ENCODE data around the gene PCSK5. TPM values are rescaled to one million over a fixed set of nuclear protein-coding genes. Genes with fewer than 3 reads are reported as not detected.

PCSK5 gene
- total and polyA plus RNA-seq, 2 of the 8 experiments (the other 6 are each of a cell fraction or from before 2014, with no cell fraction given) = 5.5 to 10.7 TPM

GRCh38 chr9:76267284-76267652 is 376.8 kb downstream of the PCSK5 start:
- ChIA-PET POLR2A (ENCODE audit: partially characterized antibody) (no interaction called here), CTCF (ENCODE audit: partially characterized antibody) (interaction anchor here (0.8 to 1.0 kb wide), 2 partner anchors 23 to 89 kb away, joined by 3 read pairs; no protein-coding TSS in a partner anchor)
- Histone ChIP-seq H3K79me2 (ENCODE audit: control insufficient read depth in 1 of 2, insufficient read depth in 2 of 2, low read length in 2 of 2) (no peaks in the 10 kb centered on the region), H3K9me3 (ENCODE audit: insufficient read depth in 2 of 2, low read depth in 1 of 2, low read length in 1 of 2) (no peaks in the 10 kb centered on the region), H2AFZ (ENCODE audit: low read length) (no peak overlapping the region), H3K4me3 (ENCODE audit: extremely low read depth in 1 of 4, insufficient read depth in 2 of 4, low read depth in 3 of 4, low read length in 4 of 4) (no peak overlapping the region), H4K20me1 (replicated peaks in 1 of 2; ENCODE audit: control insufficient read depth in 1 of 2, insufficient read depth in 2 of 2, low read length in 2 of 2) (no peaks in the 10 kb centered on the region), H3K27me3 (replicated peaks in 1 of 4; ENCODE audit: control insufficient read depth in 3 of 4, extremely low read depth in 1 of 4, insufficient read depth in 3 of 4, low read length in 3 of 4) (no peaks in the 10 kb centered on the region), H3K4me2 (ENCODE audit: insufficient read depth in 1 of 2, low read depth in 2 of 2, low read length in 2 of 2) (no peak overlapping the region), H2BK20ac (ENCODE audit: low read length) (no peak overlapping the region), H2BK12ac (ENCODE audit: low read depth, low read length) (no peak overlapping the region), H3K4me1 (replicated peaks in 1 of 4; ENCODE audit: control insufficient read depth in 3 of 4, insufficient read depth in 4 of 4, low read length in 3 of 4) (peaks cover 0 to 4% (median 0%) of the 10 kb centered on the region in 4 experiments; a peak in 1 of 7 replicates), H3K36me3 (ENCODE audit: control insufficient read depth in 2 of 4, insufficient read depth in 4 of 4, low read length in 3 of 4) (no peaks in the 10 kb centered on the region), H3K23ac (ENCODE audit: insufficient read length) (no peak overlapping the region), H3K14ac (ENCODE audit: insufficient read length) (no peak overlapping the region), H3K23me2 (ENCODE audit: low read depth, low read length) (no peaks in the 10 kb centered on the region), H3K18ac (ENCODE audit: extremely low read depth, low read length) (no peak overlapping the region), H4K91ac (replicated peaks; ENCODE audit: insufficient read length, low read length) (no peak overlapping the region), H3K79me1 (ENCODE audit: low read depth, low read length) (no peaks in the 10 kb centered on the region), H3K4ac (replicated peaks; ENCODE audit: insufficient read length, low read depth, low read length) (no peak overlapping the region), H2BK120ac (replicated peaks; ENCODE audit: low read depth, low read length) (no peak overlapping the region), H3K27ac (ENCODE audit: low read depth, low read length) (no peak overlapping the region), H2BK5ac (ENCODE audit: low read depth, low read length) (no peak overlapping the region), H4K8ac (ENCODE audit: extremely low read depth, insufficient read depth, low read length) (no peak overlapping the region), H3K9ac (replicated peaks in 1 of 4; ENCODE audit: extremely low read depth in 1 of 4, low read depth in 3 of 4, low read length in 3 of 4) (no peak overlapping the region), H4K5ac (ENCODE audit: insufficient read length, low read depth, low read length) (no peak overlapping the region), H2AK5ac (ENCODE audit: low read depth, low read length) (no peak overlapping the region), H3K56ac (replicated peaks; ENCODE audit: insufficient read length, low read depth, low read length) (no peak overlapping the region), H2BK15ac (ENCODE audit: low read length) (no peak overlapping the region)
- 92% methylated on average over 3 of the region's 3 CpGs; no CpG with 5 or more reads in 1 of the 2 experiments for WGBS, 2 experiments (ENCODE audit: extremely low coverage in 1 of 2, insufficient coverage in 1 of 2, insufficient read length in 1 of 2, insufficient replicate concordance in 2 of 2, low coverage in 1 of 2, low lambda C conversion rate in 2 of 2, missing lambda C conversion rate in 1 of 2)
- FAIRE-seq (no peak), DNase-seq (ENCODE audit: low read depth in 1 of 2, low spot score in 2 of 2) (no peak)
- TF ChIP-seq CBX8 (IDR thresholded peaks at IDR 0.05; ENCODE audit: borderline replicate concordance, low read depth, low read length) (no peak), RNF2 (IDR thresholded peaks at IDR 0.05; ENCODE audit: borderline replicate concordance, low read depth, low read length, missing control alignments, poor library complexity, severe bottlenecking) (no peak), SP1 (IDR thresholded peaks at IDR 0.05; ENCODE audit: low read depth, low read length) (no peak), KDM5A (IDR thresholded peaks at IDR 0.05; ENCODE audit: low read length) (no peak), TCF12 (IDR thresholded peaks at IDR 0.05; ENCODE audit: low read depth, low read length) (no peak), MAFK (IDR thresholded peaks at IDR 0.05; ENCODE audit: low read depth, low read length) (no peak), NRF1 (IDR thresholded peaks at IDR 0.05; ENCODE audit: low read depth, low read length) (no peak), KDM1A (IDR thresholded peaks at IDR 0.05; ENCODE audit: borderline replicate concordance, low read length) (no peak), SIN3A (conservative IDR thresholded peaks at IDR 0.05 in 1 of 2, IDR thresholded peaks at IDR 0.05 in 1 of 2; ENCODE audit: low read depth in 1 of 2, low read length in 2 of 2) (no peak), EP300 (IDR thresholded peaks at IDR 0.05; ENCODE audit: borderline replicate concordance in 1 of 2, low read depth in 2 of 2, low read length in 2 of 2) (no peak), CBX5 (IDR thresholded peaks at IDR 0.05; ENCODE audit: low read depth, low read length) (no peak), NANOG (IDR thresholded peaks at IDR 0.05; ENCODE audit: insufficient read depth, low read depth, low read length, poor library complexity, severe bottlenecking) (no peak)
- TF ChIP-seq, protein P1, sequence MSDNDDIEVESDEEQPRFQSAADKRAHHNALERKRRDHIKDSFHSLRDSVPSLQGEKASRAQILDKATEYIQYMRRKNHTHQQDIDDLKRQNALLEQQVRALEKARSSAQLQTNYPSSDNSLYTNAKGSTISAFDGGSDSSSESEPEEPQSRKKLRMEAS (IDR thresholded peaks at IDR 0.05) = no peak
